HG03469 (cell line): Measurements from ENCODE around the gene TP53TG3.
"Not testable (repeated sequence)": the region's sequence is repeated elsewhere in the genome, so short reads cannot be mapped to it uniquely, and the experiment has no call there.

ENCODE experiments used
- ATAC-seq: cut with Tn5 transposase; IDR thresholded peaks from one replicate; pipeline ENCODE4 v1.9.1; 2021; ENCODE audit warnings: mild to moderate bottlenecking, moderate library complexity, moderate number of reproducible peaks; ENCODE audit not compliant: unreplicated experiment

TP53TG3 gene

GRCh38 chr16:32676065-32676464, at the start of gene TP53TG3:
TSS of gene TP53TG3 (minus strand) at chr16:32676165. CDS start at chr16:32676097, 68 bp downstream.
- ATAC-seq, result not testable (repeated sequence)

GRCh38 chr16:32650876-32651275, 25.1 kb downstream of the TP53TG3 start:
- ATAC-seq, result not testable (repeated sequence)

- ATAC-seq, result not testable (repeated sequence)
Measured at GRCh38 chr16:32647562-32647961, 28.4 kb downstream of the TP53TG3 start.

- ATAC-seq, result not testable (repeated sequence)
Measured at GRCh38 chr16:32646780-32647179, 29.2 kb downstream of the TP53TG3 start.

GRCh38 chr16:32646177-32646576, 29.8 kb downstream of the TP53TG3 start:
- ATAC-seq, result not testable (repeated sequence)

- not testable (repeated sequence) for ATAC-seq
Measured at GRCh38 chr16:32645278-32645908, 30.6 kb downstream of the TP53TG3 start.

- ATAC-seq, result not testable (repeated sequence)
Measured at GRCh38 chr16:32644715-32645114, 31.2 kb downstream of the TP53TG3 start.

GRCh38 chr16:32637614-32638013, 38.4 kb downstream of the TP53TG3 start:
- ATAC-seq, result not testable (repeated sequence)

- ATAC-seq, result not testable (repeated sequence)
Measured at GRCh38 chr16:32632096-32632495, 43.9 kb downstream of the TP53TG3 start.
